HUES48 (cell line): Measurements from ENCODE around the gene PRKAR2B.

Experiments
- H3K27ac ChIP-seq: one replicate; pipeline ENCODE4 v1.7.0; 2013; ENCODE audit warnings: low read depth, low read length, inconsistent platforms
- H3K27me3 ChIP-seq: 2 replicates; pipeline ENCODE4 v1.6.1; 2013; ENCODE audit warnings: mild to moderate bottlenecking, low read length; ENCODE audit not compliant: control insufficient read depth, insufficient read depth
- H3K36me3 ChIP-seq: 2 replicates; pipeline ENCODE4 v1.6.1; 2013; ENCODE audit warnings: low read length; ENCODE audit not compliant: control insufficient read depth, insufficient read depth
- H3K4me1 ChIP-seq: 2 replicates; pipeline ENCODE4 v1.6.1; 2013; ENCODE audit warnings: mild to moderate bottlenecking, low read length; ENCODE audit not compliant: control insufficient read depth, insufficient read depth
- H3K4me3 ChIP-seq: 2 replicates; pipeline ENCODE4 v1.5.1; 2013; ENCODE audit warnings: mild to moderate bottlenecking, low read depth, low read length
- H3K9ac ChIP-seq: 2 replicates; pipeline ENCODE4 v1.6.1; 2013; ENCODE audit warnings: mild to moderate bottlenecking, low read depth, low read length, moderate library complexity
- H3K9me3 ChIP-seq: 2 replicates; pipeline ENCODE4 v1.6.1; 2013; ENCODE audit warnings: low read length; ENCODE audit not compliant: control insufficient read depth, insufficient read depth

Gene PRKAR2B

DNA sequence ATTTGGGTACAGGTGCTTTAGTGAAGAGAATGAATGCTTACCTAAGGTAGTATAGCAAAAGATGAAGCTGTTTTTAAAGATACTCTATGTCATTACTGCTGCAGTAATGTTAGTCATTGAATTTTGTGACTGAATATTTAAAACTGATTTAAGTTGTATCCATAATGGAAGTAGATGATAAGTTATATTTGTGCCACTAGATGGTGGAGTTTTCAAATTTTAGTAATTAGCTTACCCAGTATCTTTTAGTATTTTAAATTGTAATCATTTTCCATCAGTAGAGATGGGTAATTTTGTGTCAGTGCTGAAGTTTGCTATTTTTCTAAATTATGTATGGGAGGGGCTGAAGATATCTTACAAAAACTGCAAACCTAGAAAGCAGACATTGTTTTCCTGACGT lies 149.5 kb downstream of the PRKAR2B start:
- no peaks in the 10 kb centered on the region for H3K27me3 ChIP-seq
- H3K9ac ChIP-seq, result no peak overlapping the region
- peaks cover 78% of the 10 kb centered on the region for H3K36me3 ChIP-seq
- no peak overlapping the region for H3K27ac ChIP-seq
- H3K9me3 ChIP-seq, result no peaks in the 10 kb centered on the region
- no peaks in the 10 kb centered on the region for H3K4me1 ChIP-seq
- no peak overlapping the region for H3K4me3 ChIP-seq

DNA sequence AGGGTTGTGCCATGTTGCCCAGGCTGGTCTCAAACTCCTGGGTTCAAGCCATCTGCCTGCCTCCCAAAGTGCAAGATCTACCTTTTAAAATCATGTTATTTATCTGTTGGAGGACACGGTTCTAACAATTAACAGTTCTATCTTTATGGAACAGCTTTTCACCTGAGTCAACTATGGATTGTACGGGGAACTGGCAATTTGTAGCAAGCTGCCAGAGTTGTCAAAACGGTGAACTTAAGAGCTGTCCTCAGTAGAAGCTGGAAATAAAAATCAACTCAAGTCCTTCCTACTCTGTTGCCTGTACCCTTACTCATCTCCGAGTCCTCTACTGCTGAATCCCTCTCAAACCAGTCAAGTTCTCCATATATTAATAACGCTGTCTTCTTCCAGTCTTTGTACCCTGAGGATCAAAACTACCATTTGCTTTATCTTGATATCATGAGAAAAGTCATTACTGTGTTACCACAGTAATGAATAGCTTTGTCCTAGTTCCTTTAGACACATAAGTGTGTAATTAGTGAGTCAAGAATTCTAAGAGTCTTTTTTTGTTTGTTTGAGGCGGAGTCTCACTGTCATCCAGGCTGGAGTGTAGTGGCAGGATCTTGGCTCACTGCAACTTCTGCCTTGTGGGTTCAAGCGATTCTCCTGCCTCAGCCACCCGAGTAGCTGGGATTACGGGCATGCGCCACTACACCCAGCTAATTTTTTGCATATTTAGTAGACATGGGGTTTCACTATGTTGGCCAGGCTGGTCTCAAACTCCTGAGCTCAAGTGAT lies 152.5 kb downstream of the PRKAR2B start:
- no peak overlapping the region for H3K27ac ChIP-seq
- no peak overlapping the region for H3K9ac ChIP-seq
- no peaks in the 10 kb centered on the region for H3K4me1 ChIP-seq
- H3K9me3 ChIP-seq, result no peaks in the 10 kb centered on the region
- H3K4me3 ChIP-seq, result no peak overlapping the region
- no peaks in the 10 kb centered on the region for H3K27me3 ChIP-seq
- peaks cover 78% of the 10 kb centered on the region for H3K36me3 ChIP-seq

DNA sequence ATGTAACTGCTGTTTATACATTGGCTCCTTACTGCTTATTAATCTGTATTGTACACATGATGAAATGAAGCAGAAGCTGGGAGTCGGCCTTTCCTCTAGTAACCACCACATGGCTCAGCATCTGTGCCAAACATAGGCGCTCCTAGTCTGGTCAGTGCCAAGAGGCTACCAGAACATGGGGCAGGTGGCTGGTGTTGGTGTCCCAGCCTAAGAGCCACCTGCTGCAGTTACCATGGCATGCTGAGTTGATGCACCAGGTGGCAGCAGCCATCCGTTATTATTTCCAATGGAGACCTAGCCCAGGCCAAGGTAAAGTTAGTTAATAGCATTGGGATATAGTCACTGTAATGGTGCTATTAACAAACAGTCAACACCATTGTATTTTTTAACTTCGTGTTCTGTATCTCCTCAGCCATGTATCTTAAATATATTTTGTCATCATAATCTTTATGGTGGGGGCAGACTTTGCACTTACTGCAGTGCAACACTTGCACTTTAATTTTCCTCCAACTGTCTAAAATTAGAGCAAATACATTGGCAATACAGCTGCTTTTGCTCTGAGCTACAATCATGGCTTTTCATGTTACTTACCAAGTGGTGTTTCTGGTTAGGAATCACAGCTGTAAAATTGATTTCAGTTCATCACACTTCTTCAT lies 157.4 kb downstream of the PRKAR2B start:
- peaks cover 70% of the 10 kb centered on the region for H3K36me3 ChIP-seq
- H3K9me3 ChIP-seq, result no peaks in the 10 kb centered on the region
- H3K27ac ChIP-seq, result no peak overlapping the region
- H3K4me1 ChIP-seq, result no peaks in the 10 kb centered on the region
- H3K9ac ChIP-seq, result no peak overlapping the region
- no peak overlapping the region for H3K4me3 ChIP-seq
- H3K27me3 ChIP-seq, result no peaks in the 10 kb centered on the region

DNA sequence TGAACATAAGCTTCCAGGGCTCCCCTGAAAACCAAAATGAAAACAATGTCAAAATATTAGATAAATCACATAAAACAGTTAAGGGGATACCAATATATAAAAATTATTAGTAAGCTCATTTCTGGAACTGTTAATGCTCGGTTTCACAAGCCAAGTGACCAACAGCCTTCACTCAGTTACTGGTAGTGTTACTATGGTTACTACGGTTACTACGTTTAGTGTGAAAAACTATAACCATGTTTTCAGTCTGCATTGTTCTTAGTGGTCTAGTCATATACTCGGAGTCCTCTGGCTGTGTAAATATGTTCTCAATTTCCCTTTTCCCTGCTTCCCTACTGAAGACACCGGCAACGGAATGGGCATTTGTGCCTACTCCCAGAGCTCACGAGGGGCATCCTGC lies 159.1 kb downstream of the PRKAR2B start:
- Histone ChIP-seq H3K27ac (no peak overlapping the region), H3K9ac (no peak overlapping the region), H3K27me3 (no peaks in the 10 kb centered on the region), H3K9me3 (no peaks in the 10 kb centered on the region), H3K4me3 (no peak overlapping the region), H3K36me3 (peaks cover 66% of the 10 kb centered on the region), H3K4me1 (no peaks in the 10 kb centered on the region)

DNA sequence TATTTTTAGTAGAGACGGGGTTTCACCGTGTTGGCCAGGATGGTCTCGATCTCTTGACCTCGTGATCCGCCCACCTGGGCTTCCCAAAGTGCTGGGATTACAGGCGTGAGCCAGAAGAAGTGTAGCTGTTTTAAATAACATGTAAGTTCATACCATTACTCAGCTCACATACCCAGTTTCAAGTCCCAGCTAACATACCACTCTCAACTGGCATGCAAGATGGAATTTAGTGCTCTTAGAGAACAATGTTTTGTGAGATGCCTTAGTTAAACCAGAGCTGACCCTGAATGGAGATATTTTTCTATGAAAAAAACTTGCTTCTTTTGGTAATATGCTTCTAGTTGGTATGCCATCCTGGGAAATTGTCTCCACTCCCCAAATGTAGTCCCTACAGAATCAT lies 161.6 kb downstream of the PRKAR2B start:
- no peak overlapping the region for H3K9ac ChIP-seq
- H3K4me3 ChIP-seq, result no peak overlapping the region
- no peak overlapping the region for H3K27ac ChIP-seq
- H3K4me1 ChIP-seq, result no peaks in the 10 kb centered on the region
- H3K9me3 ChIP-seq, result no peaks in the 10 kb centered on the region
- no peaks in the 10 kb centered on the region for H3K27me3 ChIP-seq
- H3K36me3 ChIP-seq, result peaks cover 48% of the 10 kb centered on the region

DNA sequence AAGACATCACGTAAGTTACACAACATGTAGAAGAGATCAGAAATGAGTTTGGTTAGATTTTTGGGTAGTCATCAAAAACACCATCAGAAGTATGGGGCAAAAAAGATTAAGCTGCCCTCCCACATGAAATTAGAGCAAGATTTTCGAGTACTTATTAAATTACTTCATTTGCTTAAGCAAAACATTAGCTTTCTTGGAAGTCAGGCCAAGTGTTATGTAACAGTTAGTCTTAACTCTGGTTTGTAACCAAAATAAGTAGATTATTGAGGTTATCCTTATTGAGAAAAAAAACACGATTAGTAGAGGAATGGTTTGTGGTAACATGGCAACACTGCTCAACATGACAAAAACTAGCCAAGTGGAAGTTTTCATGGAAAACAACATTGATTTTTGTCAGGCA lies 162.2 kb downstream of the PRKAR2B start:
- H3K36me3 ChIP-seq, result peaks cover 43% of the 10 kb centered on the region
- H3K4me1 ChIP-seq, result no peaks in the 10 kb centered on the region
- no peaks in the 10 kb centered on the region for H3K9me3 ChIP-seq
- no peak overlapping the region for H3K4me3 ChIP-seq
- H3K27me3 ChIP-seq, result no peaks in the 10 kb centered on the region
- no peak overlapping the region for H3K27ac ChIP-seq
- H3K9ac ChIP-seq, result no peak overlapping the region

DNA sequence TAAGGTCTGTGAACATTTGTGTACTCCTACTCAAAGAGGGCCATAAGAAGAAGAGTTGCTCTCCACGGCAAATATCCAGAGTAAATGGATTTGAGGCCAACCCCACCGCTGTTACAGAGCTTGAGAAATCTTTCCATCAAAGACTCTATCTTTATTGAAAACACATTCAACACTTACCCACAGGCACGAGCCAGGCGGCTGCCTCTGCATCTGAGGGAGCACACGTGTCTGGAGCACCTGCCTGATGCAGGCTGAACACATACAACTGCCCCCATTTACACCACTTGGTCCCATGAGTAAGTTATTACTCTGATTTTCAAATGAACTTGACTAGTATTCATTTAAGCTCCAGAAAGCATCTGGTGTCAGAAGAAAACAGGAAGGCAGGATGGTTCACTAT lies 163.0 kb downstream of the PRKAR2B start:
- no peaks in the 10 kb centered on the region for H3K9me3 ChIP-seq
- no peaks in the 10 kb centered on the region for H3K4me1 ChIP-seq
- H3K36me3 ChIP-seq, result peaks cover 35% of the 10 kb centered on the region
- no peak overlapping the region for H3K4me3 ChIP-seq
- H3K27me3 ChIP-seq, result no peaks in the 10 kb centered on the region
- H3K9ac ChIP-seq, result no peak overlapping the region
- H3K27ac ChIP-seq, result no peak overlapping the region

DNA sequence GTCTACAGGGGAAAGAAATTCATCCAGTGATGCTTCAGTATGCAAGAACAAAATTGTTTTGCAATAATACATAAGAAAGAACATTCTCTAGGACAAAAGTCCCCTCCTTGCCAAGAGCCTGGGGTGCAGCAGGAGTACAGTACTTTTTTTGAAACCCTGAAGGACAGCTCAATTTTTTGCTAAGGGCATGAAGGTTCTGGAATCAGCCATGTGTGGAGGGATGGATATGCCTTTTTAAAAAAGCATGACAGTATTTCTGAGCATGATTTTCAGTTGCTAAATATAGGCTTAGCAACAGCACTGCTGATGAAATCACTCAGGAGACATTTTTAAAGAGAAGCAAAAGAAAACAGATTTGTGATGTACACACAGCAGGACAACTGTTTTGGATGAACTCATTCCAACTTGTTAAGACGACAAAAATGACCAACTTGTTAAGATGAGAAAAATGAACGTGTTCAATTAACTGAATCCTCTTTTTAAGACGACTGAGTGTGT lies 163.6 kb downstream of the PRKAR2B start:
- no peak overlapping the region for H3K27ac ChIP-seq
- no peaks in the 10 kb centered on the region for H3K27me3 ChIP-seq
- peaks cover 29% of the 10 kb centered on the region for H3K36me3 ChIP-seq
- H3K9me3 ChIP-seq, result no peaks in the 10 kb centered on the region
- H3K4me3 ChIP-seq, result no peak overlapping the region
- no peak overlapping the region for H3K9ac ChIP-seq
- no peaks in the 10 kb centered on the region for H3K4me1 ChIP-seq

DNA sequence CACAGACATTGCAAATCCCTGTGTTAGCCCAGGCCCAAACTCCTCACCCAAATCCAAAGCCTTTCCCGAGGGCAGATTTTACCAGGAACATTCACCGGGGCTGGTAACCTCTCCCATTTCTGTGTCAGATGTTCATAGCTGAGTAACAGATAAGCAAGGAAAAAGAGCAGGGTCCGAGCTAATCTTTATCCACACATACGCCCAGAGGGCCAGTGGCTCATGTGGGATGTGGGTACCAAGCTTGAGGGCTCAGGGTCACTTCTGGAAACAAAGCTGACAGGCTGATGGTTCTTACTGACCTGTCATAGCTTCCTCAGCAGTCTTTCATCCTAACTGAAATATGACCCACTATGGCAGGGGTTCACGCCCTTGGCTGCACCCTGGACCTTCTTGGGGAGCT lies 164.1 kb downstream of the PRKAR2B start:
- Histone ChIP-seq H3K4me1 (no peaks in the 10 kb centered on the region), H3K9ac (no peak overlapping the region), H3K9me3 (no peaks in the 10 kb centered on the region), H3K27ac (no peak overlapping the region), H3K27me3 (no peaks in the 10 kb centered on the region), H3K4me3 (no peak overlapping the region), H3K36me3 (peaks cover 25% of the 10 kb centered on the region)

DNA sequence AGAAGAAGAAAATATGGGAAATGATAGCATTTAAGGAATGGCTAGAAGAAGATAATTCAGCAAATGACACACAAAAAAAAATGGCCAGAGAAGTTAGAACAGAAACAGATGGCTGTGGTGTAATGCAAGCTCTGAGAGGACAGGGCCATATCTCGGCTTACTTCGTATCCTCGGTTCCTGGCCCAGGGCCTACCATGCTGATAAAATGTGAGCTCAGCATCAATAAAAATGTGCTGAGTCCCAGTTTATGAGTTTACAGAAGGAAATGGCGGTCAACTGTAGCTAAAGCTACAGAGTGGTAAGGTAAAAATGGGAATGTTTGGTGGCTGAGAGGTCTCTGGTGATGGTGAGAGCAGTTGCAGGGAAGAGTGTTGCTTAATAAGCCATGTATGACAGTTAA lies 165.1 kb downstream of the PRKAR2B start:
- H3K4me1 ChIP-seq, result no peaks in the 10 kb centered on the region
- H3K4me3 ChIP-seq, result no peak overlapping the region
- H3K36me3 ChIP-seq, result peaks cover 22% of the 10 kb centered on the region
- no peaks in the 10 kb centered on the region for H3K27me3 ChIP-seq
- no peak overlapping the region for H3K9ac ChIP-seq
- no peak overlapping the region for H3K27ac ChIP-seq
- no peaks in the 10 kb centered on the region for H3K9me3 ChIP-seq

DNA sequence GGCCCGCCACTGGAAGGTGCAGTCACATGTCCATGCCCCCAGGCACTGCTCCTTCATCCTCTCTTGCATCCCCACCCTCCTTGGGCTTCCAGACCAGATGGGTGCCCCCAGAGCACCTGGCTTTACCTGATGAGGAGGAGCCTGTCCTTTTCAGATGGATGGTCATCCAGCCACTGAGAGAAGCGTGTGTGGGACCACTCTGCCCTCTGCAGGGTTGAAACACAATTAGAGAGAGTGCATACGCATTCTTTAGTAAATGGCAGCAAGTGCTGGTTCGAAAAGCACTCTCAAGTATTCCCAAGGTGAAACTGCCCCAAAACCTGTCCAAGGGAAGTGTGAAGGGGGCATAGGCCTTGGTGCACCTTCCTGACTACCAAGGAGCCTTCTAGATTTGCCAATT lies 165.9 kb downstream of the PRKAR2B start:
- H3K27ac ChIP-seq, result no peak overlapping the region
- H3K4me1 ChIP-seq, result no peaks in the 10 kb centered on the region
- H3K9me3 ChIP-seq, result no peaks in the 10 kb centered on the region
- no peak overlapping the region for H3K9ac ChIP-seq
- peaks cover 20% of the 10 kb centered on the region for H3K36me3 ChIP-seq
- H3K27me3 ChIP-seq, result no peaks in the 10 kb centered on the region
- H3K4me3 ChIP-seq, result no peak overlapping the region
